ENCODE measurements around the gene HOXB5. TPM values are rescaled to one million over a fixed set of nuclear protein-coding genes. Genes with fewer than 3 reads are reported as not detected.

The HOXB5 gene
- total and polyA plus RNA-seq, 12 donors = 0.12 to 10.5 (median 3.6) TPM

DNA sequence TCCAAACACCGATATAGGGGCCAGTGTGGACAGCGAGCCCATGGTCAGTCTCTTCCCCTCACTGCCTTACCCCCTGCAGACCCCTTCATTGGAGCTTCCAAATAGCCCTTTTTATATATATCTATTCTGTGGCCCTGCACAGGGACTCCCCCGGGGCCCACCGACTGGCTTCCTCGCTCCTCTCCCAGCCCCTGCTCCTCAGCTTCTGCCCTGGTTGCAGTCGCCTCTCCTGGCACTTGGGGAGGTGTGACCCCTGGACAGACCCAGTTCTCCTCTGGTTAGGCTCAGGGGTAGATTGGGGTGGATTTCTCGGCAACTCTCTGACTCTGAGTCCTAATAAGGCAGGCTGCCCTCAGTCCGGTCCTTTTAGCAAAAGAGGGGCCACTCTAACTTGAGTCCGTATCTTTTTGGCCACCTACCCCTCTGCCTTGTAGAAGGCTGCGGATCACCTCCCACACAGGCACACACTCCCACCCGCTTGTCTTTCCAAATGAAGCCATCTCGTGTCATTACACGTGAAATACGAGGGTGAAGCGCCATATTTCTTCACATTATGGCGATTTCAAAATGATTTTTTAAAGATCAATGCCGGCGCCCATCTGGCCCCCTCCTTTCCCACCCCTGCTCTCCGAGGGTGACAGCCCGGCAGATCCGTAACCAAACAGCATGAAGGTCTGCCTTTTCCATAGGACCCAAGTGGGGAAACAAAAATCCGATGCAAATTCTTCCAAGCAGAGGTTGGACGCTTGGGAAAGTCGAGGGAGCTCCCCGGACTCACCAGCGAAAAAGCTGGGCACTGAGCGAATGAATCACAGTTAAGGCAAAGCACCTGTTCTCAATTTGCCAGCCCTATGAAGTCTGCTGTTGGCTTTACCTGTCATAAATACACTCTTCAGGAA is 34.3 kb upstream of the HOXB5 start:
- TF ChIP-seq, protein P1, sequence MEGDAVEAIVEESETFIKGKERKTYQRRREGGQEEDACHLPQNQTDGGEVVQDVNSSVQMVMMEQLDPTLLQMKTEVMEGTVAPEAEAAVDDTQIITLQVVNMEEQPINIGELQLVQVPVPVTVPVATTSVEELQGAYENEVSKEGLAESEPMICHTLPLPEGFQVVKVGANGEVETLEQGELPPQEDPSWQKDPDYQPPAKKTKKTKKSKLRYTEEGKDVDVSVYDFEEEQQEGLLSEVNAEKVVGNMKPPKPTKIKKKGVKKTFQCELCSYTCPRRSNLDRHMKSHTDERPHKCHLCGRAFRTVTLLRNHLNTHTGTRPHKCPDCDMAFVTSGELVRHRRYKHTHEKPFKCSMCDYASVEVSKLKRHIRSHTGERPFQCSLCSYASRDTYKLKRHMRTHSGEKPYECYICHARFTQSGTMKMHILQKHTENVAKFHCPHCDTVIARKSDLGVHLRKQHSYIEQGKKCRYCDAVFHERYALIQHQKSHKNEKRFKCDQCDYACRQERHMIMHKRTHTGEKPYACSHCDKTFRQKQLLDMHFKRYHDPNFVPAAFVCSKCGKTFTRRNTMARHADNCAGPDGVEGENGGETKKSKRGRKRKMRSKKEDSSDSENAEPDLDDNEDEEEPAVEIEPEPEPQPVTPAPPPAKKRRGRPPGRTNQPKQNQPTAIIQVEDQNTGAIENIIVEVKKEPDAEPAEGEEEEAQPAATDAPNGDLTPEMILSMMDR (IDR thresholded peaks at IDR 0.05) = no peak
- no peak for TF ChIP-seq POLR2A (IDR thresholded peaks at IDR 0.05)
- Histone ChIP-seq H3K27ac (no peak overlapping the region), H3K36me3 (replicated peaks in 1 of 2) (no peaks in the 10 kb centered on the region), H3K9me3 (replicated peaks in 1 of 3) (no peaks in the 10 kb centered on the region), H3K4me1 (replicated peaks in 1 of 2) (peaks cover 19 to 22% of the 10 kb centered on the region in 2 donors), H3K4me3 (no peak overlapping the region), H3K27me3 (peaks cover 90% of the 10 kb centered on the region)
- intact Hi-C loops (cut with DNase I) = loop anchor here in 1 of 2 donors (10.0 kb wide), 1 partner anchor 473 kb away; no protein-coding TSS in a partner anchor
- 30 to 41% (median 32%) methylated on average over 27 of the region's 27 CpGs for WGBS, 4 donors
- peak in 1 of 7 donors; percentile 2 for DNase-seq

DNA sequence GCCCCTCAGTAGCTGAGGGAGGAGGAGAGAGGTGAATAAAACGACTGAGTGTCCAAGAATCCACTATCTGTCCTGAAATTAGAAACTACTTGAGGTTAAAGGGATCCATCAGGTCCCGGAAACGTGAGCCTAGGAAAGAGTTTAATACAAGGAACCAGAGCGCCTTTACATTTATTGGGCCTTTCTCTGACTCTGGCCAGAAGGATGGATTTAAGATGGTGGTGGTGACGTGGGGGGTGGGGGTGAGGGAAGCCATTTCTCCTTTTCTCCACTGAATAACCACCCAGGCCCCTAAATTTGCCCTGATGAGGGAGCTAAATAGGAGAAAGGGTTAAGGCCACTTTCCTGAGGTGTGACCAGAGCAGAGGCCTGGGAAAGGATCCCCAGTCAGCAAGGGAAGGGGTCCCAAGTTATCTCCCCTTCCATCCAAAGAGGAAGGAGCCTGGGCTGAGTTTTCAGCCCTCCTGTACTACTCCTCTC is 33.6 kb upstream of the HOXB5 start:
- WGBS, 4 donors = 25 to 45% (median 30%) methylated on average over 5 of the region's 5 CpGs
- H3K27me3 ChIP-seq = peaks cover 85% of the 10 kb centered on the region
- intact Hi-C loops (cut with DNase I) = loop anchor here in 1 of 2 donors (10.0 kb wide), 1 partner anchor 472 kb away; no protein-coding TSS in a partner anchor
- H3K27ac ChIP-seq = no peak overlapping the region
- no peak for DNase-seq
- TF ChIP-seq, protein P1 (IDR thresholded peaks at IDR 0.05) = no peak
- TF ChIP-seq POLR2A (IDR thresholded peaks at IDR 0.05) = no peak
- no peaks in the 10 kb centered on the region for H3K36me3 ChIP-seq (replicated peaks in 1 of 2)
- H3K4me1 ChIP-seq (replicated peaks in 1 of 2) = peaks cover 19 to 22% of the 10 kb centered on the region in 2 donors
- no peaks in the 10 kb centered on the region for H3K9me3 ChIP-seq (replicated peaks in 1 of 3)
- H3K4me3 ChIP-seq = no peak overlapping the region

DNA sequence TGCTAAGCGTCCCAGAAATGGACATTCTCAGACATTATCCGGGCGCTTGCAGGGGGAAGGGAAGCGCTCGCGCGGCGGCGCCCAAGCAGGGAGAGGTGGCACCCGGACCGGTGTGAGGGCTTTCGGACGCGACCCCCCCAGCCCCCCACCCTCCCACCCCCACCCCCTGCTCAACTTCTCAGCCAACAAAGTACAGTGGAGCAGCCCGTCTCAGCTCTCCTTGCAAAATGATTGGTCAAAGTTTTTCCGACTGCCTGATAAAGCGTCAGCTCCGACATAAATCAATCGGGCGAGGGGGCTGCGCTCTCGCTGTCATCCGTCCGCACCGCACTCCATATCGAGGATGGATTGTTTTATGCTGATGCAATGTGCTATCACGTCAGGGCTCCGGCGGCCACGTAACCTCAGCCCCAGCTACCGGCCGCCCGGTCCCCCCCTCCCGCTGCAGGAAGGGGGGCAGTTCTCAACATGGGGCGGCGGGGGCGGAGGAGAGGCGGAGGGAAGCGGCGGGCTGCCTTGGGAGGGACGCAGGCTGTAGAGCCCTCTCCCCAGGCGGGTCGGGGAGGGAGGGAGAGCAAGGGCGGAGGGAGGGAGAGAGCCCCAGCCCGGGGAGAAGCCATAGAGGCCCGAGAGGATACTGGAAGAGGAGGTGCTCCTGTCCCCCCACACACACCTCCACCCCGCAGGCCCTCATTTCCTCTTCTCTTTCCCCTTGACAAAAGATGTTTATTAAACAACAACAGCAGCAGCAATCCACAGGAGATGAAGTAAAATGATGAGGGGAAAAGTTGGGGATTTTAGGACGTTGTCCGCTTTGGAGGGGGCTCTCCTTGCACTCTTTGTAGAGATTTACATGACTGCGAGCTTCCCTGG is 32.9 kb upstream of the HOXB5 start, which contains the start of gene HOXB9:
TSS of gene HOXB9 (minus strand) at position 114 of the 873 bp plus-strand sequence. CDS start at position 25, 89 bp downstream.
- intact Hi-C loops (cut with DNase I) = loop anchor here in 1 of 2 donors (10.0 kb wide), 1 partner anchor 472 kb away; no protein-coding TSS in a partner anchor
- WGBS, 4 donors = 1 to 3% (median 2%) methylated on average over 21 to 50 of the region's 50 CpGs
- peak in 2 of 7 donors; percentile 43 to 51 for DNase-seq
- H3K9me3 ChIP-seq (replicated peaks in 1 of 3) = no peaks in the 10 kb centered on the region
- peak within 1 kb of the TSS in 2 of 5 donors; percentile 1 to 3 for H3K27ac ChIP-seq
- peaks cover 19 to 22% of the 10 kb centered on the region in 2 donors for H3K4me1 ChIP-seq (replicated peaks in 1 of 2)
- no peaks in the 10 kb centered on the region for H3K36me3 ChIP-seq (replicated peaks in 1 of 2)
- TF ChIP-seq POLR2A (IDR thresholded peaks at IDR 0.05) = no peak
- TF ChIP-seq, protein P1 (IDR thresholded peaks at IDR 0.05) = no peak
- peaks cover 85% of the 10 kb centered on the region for H3K27me3 ChIP-seq
- H3K4me3 ChIP-seq = peak within 1 kb of the TSS in 2 of 4 donors; percentile 15 to 47
